Measurements from ENCODE around the gene CCDC158.

- TF ChIP-seq TAF1 (IDR thresholded peaks at IDR 0.05; ENCODE audit: borderline replicate concordance, low read depth, low read length) (no peak), USF1 (IDR thresholded peaks at IDR 0.05; ENCODE audit: borderline replicate concordance, low read depth) (no peak), MAX (IDR thresholded peaks at IDR 0.05; ENCODE audit: low read depth) (no peak), RAD21 (IDR thresholded peaks at IDR 0.05; ENCODE audit: low read length) (no peak), YY1 (IDR thresholded peaks at IDR 0.05; ENCODE audit: low read depth) (no peak), CTCF (IDR thresholded peaks at IDR 0.05) (no peak), EZH2phosphoT487 (IDR thresholded peaks at IDR 0.05; ENCODE audit: borderline replicate concordance, low read depth) (no peak), POLR2AphosphoS5 (IDR thresholded peaks at IDR 0.05; ENCODE audit: low read depth, low read length) (no peak), JUND (IDR thresholded peaks at IDR 0.05) (no peak), PBX3 (IDR thresholded peaks at IDR 0.05) (no peak)
Observed at GRCh38 chr4:76458825-76459224, 37.9 kb upstream of the CCDC158 start.
